ENCODE data around the gene MNDA. TPM values are rescaled to one million over a fixed set of nuclear protein-coding genes. Genes with fewer than 3 reads are reported as not detected.

MNDA gene
- total RNA-seq, 1 donor from 2014 or later, result not detected

- Histone ChIP-seq H3K4me1 (ENCODE audit: insufficient read depth, low read length) (no peaks in the 10 kb centered on the region), H3K79me2 (ENCODE audit: insufficient read depth, low read length) (no peaks in the 10 kb centered on the region), H2AFZ (ENCODE audit: low read depth, low read length) (no peak overlapping the region), H4K20me1 (ENCODE audit: insufficient read depth, low read length) (no peaks in the 10 kb centered on the region), H3K4me2 (ENCODE audit: low read length) (no peak overlapping the region), H3K9me3 (ENCODE audit: insufficient read depth, low read depth, low read length) (no peaks in the 10 kb centered on the region), H3K9ac (ENCODE audit: low read length) (no peak overlapping the region), H3K36me3 (ENCODE audit: insufficient read depth, low read length) (no peaks in the 10 kb centered on the region), H3K27me3 (ENCODE audit: insufficient read depth, low read length) (no peaks in the 10 kb centered on the region), H3K4me3 (ENCODE audit: insufficient read depth, low read depth, low read length) (no peak overlapping the region), H3K27ac (ENCODE audit: low read depth, low read length) (no peak overlapping the region)
- no peak for TF ChIP-seq CTCF (IDR thresholded peaks at IDR 0.05; ENCODE audit: insufficient read depth, low read depth, low read length)
- TF ChIP-seq EZH2 (IDR thresholded peaks at IDR 0.05; ENCODE audit: insufficient read depth, low read length), result no peak
- H3K27ac Mint-ChIP-seq (ENCODE audit: unreplicated experiment), result no peak overlapping the region
- H3K4me3 Mint-ChIP-seq (ENCODE audit: unreplicated experiment), result no peak overlapping the region
- H3K4me1 Mint-ChIP-seq (ENCODE audit: low read depth, unreplicated experiment), result no peaks in the 10 kb centered on the region
- H3K9me3 Mint-ChIP-seq (ENCODE audit: unreplicated experiment), result peaks cover 7% of the 10 kb centered on the region
- no peaks in the 10 kb centered on the region for H3K27me3 Mint-ChIP-seq (ENCODE audit: low read depth, unreplicated experiment)
- FAIRE-seq (no peak), DNase-seq (ENCODE audit: low read depth) (no peak)
- no peaks in the 10 kb centered on the region for H3K36me3 Mint-ChIP-seq (ENCODE audit: low read depth, unreplicated experiment)
Measured at GRCh38 chr1:158830074-158830677, 975 bp upstream of the MNDA start.

- peaks cover 7% of the 10 kb centered on the region for H3K9me3 Mint-ChIP-seq (ENCODE audit: unreplicated experiment)
- TF ChIP-seq EZH2 (IDR thresholded peaks at IDR 0.05; ENCODE audit: insufficient read depth, low read length) (no peak), CTCF (IDR thresholded peaks at IDR 0.05; ENCODE audit: insufficient read depth, low read depth, low read length) (no peak)
- no peaks in the 10 kb centered on the region for H3K27me3 ChIP-seq (ENCODE audit: insufficient read depth, low read length)
- no peaks in the 10 kb centered on the region for H3K4me1 Mint-ChIP-seq (ENCODE audit: low read depth, unreplicated experiment)
- no peak overlapping the region for H3K27ac Mint-ChIP-seq (ENCODE audit: unreplicated experiment)
- DNase-seq (ENCODE audit: low read depth) (no peak), FAIRE-seq (no peak)
- H3K27me3 Mint-ChIP-seq (ENCODE audit: low read depth, unreplicated experiment), result no peaks in the 10 kb centered on the region
- no peak overlapping the region for H3K27ac ChIP-seq (ENCODE audit: low read depth, low read length)
- H3K79me2 ChIP-seq (ENCODE audit: insufficient read depth, low read length), result no peaks in the 10 kb centered on the region
- H3K4me1 ChIP-seq (ENCODE audit: insufficient read depth, low read length), result no peaks in the 10 kb centered on the region
- no peak overlapping the region for H3K4me2 ChIP-seq (ENCODE audit: low read length)
- no peaks in the 10 kb centered on the region for H3K36me3 ChIP-seq (ENCODE audit: insufficient read depth, low read length)
- H3K9ac ChIP-seq (ENCODE audit: low read length), result no peak overlapping the region
- no peak overlapping the region for H2AFZ ChIP-seq (ENCODE audit: low read depth, low read length)
- no peaks in the 10 kb centered on the region for H3K9me3 ChIP-seq (ENCODE audit: insufficient read depth, low read depth, low read length)
- H4K20me1 ChIP-seq (ENCODE audit: insufficient read depth, low read length), result no peaks in the 10 kb centered on the region
- H3K4me3 ChIP-seq (ENCODE audit: insufficient read depth, low read depth, low read length), result no peak overlapping the region
- no peaks in the 10 kb centered on the region for H3K36me3 Mint-ChIP-seq (ENCODE audit: low read depth, unreplicated experiment)
- no peak overlapping the region for H3K4me3 Mint-ChIP-seq (ENCODE audit: unreplicated experiment)
Measured at GRCh38 chr1:158833264-158833663, 2.1 kb downstream of the MNDA start.

GRCh38 chr1:158836038-158836437 is 4.9 kb downstream of the MNDA start:
- Histone ChIP-seq H2AFZ (ENCODE audit: low read depth, low read length) (no peak overlapping the region), H3K9ac (ENCODE audit: low read length) (no peak overlapping the region), H3K9me3 (ENCODE audit: insufficient read depth, low read depth, low read length) (no peaks in the 10 kb centered on the region), H3K36me3 (ENCODE audit: insufficient read depth, low read length) (no peaks in the 10 kb centered on the region), H3K4me1 (ENCODE audit: insufficient read depth, low read length) (no peaks in the 10 kb centered on the region), H3K4me3 (ENCODE audit: insufficient read depth, low read depth, low read length) (no peak overlapping the region), H3K27me3 (ENCODE audit: insufficient read depth, low read length) (no peaks in the 10 kb centered on the region), H3K4me2 (ENCODE audit: low read length) (no peak overlapping the region), H4K20me1 (ENCODE audit: insufficient read depth, low read length) (no peaks in the 10 kb centered on the region), H3K27ac (ENCODE audit: low read depth, low read length) (no peak overlapping the region), H3K79me2 (ENCODE audit: insufficient read depth, low read length) (no peaks in the 10 kb centered on the region)
- Mint-ChIP-seq H3K27ac (ENCODE audit: unreplicated experiment) (no peak overlapping the region), H3K4me3 (ENCODE audit: unreplicated experiment) (no peak overlapping the region), H3K4me1 (ENCODE audit: low read depth, unreplicated experiment) (no peaks in the 10 kb centered on the region), H3K27me3 (ENCODE audit: low read depth, unreplicated experiment) (no peaks in the 10 kb centered on the region), H3K36me3 (ENCODE audit: low read depth, unreplicated experiment) (no peaks in the 10 kb centered on the region), H3K9me3 (ENCODE audit: unreplicated experiment) (no peaks in the 10 kb centered on the region)
- no peak for DNase-seq (ENCODE audit: low read depth)
- no peak for TF ChIP-seq CTCF (IDR thresholded peaks at IDR 0.05; ENCODE audit: insufficient read depth, low read depth, low read length)
- no peak for TF ChIP-seq EZH2 (IDR thresholded peaks at IDR 0.05; ENCODE audit: insufficient read depth, low read length)
- no peak for FAIRE-seq
